HCT116 (cell line): Measurements from ENCODE around the gene MAPKAP1. TPM values are rescaled to one million over a fixed set of nuclear protein-coding genes. Genes with fewer than 3 reads are reported as not detected.

ENCODE experiments used
- ATAC-seq: fragments of 200-7000 bp; cut with Tn5 transposase; 2 replicates; pipeline ENCODE4 v1.9.1; 2020; ENCODE audit warnings: mild to moderate bottlenecking, moderate library complexity
- BruUV-seq: library from RNA; stranded (reverse); fragments of 400-500 nt; replicated peaks from 2 replicates; lab custom pipeline; 2021; lab: Mats Ljungman, UMichigan
- CTCF ChIA-PET: fragments of 300-600 bp; sonication (Branson Sonifier 250); formaldehyde crosslinking; loops from one replicate; lab custom pipeline; 2021; ENCODE audit warnings: antibody characterized with exemption; lab: Charles Lee
- POLR2A ChIA-PET: fragments of 300-600, 350-600 bp; sonication (Branson Sonifier 250); formaldehyde crosslinking; loops from one replicate; lab custom pipeline; 2021; ENCODE audit warnings: antibody characterized with exemption; lab: Charles Lee
- RAD21 ChIA-PET, 2 experiments: fragments of 300-600 bp; sonication (Branson Sonifier 250); formaldehyde crosslinking; loops; one replicate each; lab custom pipeline; 2023; ENCODE audit warnings: low total read pairs in 2 of 2; ENCODE audit not compliant: uncharacterized antibody in 2 of 2, unreplicated experiment in 2 of 2, low non-redundant PET in 1 of 2; lab: Charles Lee
- DNase-seq: peaks from one replicate; pipeline ENCODE4 v3.0.0-alpha.2; 2010; ENCODE audit warnings: low read depth, low spot score
- H2AFZ ChIP-seq: fragments of 200-600 bp; shearing (Covaris generic), sonication (generic); 2 replicates; pipeline ENCODE4 v1.6.1; 2017; ENCODE audit warnings: low read depth, mixed run types, mixed read lengths, antibody characterized with exemption, low read length; ENCODE audit not compliant: poor library complexity, severe bottlenecking
- H3K27ac ChIP-seq: 2 replicates; pipeline ENCODE4 v1.5.1; 2012; ENCODE audit warnings: low read depth, low read length
- H3K27me3 ChIP-seq: fragments of 200-600 bp; sonication (generic); 2 replicates; pipeline ENCODE4 v1.6.1; 2016; ENCODE audit warnings: mixed run types, low read length, mixed read lengths; ENCODE audit not compliant: insufficient read depth
- H3K36me3 ChIP-seq, 2 experiments: fragments of 200-500 bp in 1 of 2; fragments of 200-600 bp in 1 of 2; sonication (Bioruptor generic) in 1 of 2; sonication (generic) in 1 of 2; 2 replicates each; pipeline versions ENCODE4 v1.5.1 to v1.6.1; 2014 to 2016; ENCODE audit warnings: low read length in 2 of 2, inconsistent platforms in 1 of 2, mixed read lengths in 1 of 2, mixed run types in 1 of 2; ENCODE audit not compliant: insufficient read depth in 2 of 2, control insufficient read depth in 1 of 2
- H3K4me1 ChIP-seq, 2 experiments: fragments of 200-600 bp in 1 of 2; sonication (generic) in 1 of 2; 2 replicates each; pipeline versions ENCODE4 v1.5.1 to v1.6.1; 2012 to 2017; ENCODE audit warnings: low read length in 2 of 2, inconsistent platforms in 1 of 2, mild to moderate bottlenecking in 1 of 2, mixed read lengths in 1 of 2, mixed run types in 1 of 2, moderate library complexity in 1 of 2; ENCODE audit not compliant: insufficient read depth in 2 of 2, control insufficient read depth in 1 of 2
- H3K4me2 ChIP-seq: fragments of 200-600 bp; sonication (generic); 2 replicates; pipeline ENCODE4 v1.6.1; 2017; ENCODE audit warnings: mixed run types, low read length, mixed read lengths
- H3K4me3 ChIP-seq, 2 experiments: fragments of 200-600 bp in 1 of 2; sonication (generic) in 1 of 2; replicated peaks in 1 of 2; 2 replicates each; pipeline ENCODE4 v1.5.1; 2011 to 2016; ENCODE audit warnings: low read length in 2 of 2, control low read depth in 1 of 2, low read depth in 1 of 2, mild to moderate bottlenecking in 1 of 2, mixed read lengths in 1 of 2, mixed run types in 1 of 2
- H3K79me2 ChIP-seq: fragments of 200-600 bp; sonication (generic); 2 replicates; pipeline ENCODE4 v1.6.1; 2017; ENCODE audit warnings: mild to moderate bottlenecking, mixed run types, low read length, moderate library complexity, mixed read lengths; ENCODE audit not compliant: insufficient read depth
- H3K9ac ChIP-seq: fragments of 200-600 bp; sonication (generic); 2 replicates; pipeline ENCODE4 v1.6.1; 2016; ENCODE audit warnings: low read length, mixed read lengths
- H3K9me2 ChIP-seq: fragments of 200-600 bp; sonication (generic), shearing (Covaris generic); 2 replicates; pipeline ENCODE4 v1.6.1; 2017; ENCODE audit warnings: mixed run types, mild to moderate bottlenecking, moderate library complexity; ENCODE audit not compliant: insufficient read depth
- H3K9me3 ChIP-seq, 2 experiments: fragments of 200-500 bp in 1 of 2; fragments of 200-600 bp in 1 of 2; sonication (Bioruptor generic) in 1 of 2; sonication (generic) in 1 of 2; 2 replicates each; pipeline ENCODE4 v1.6.1; 2014 to 2017; ENCODE audit warnings: low read length in 2 of 2, mixed read lengths in 2 of 2, inconsistent platforms in 1 of 2, low read depth in 1 of 2, mild to moderate bottlenecking in 1 of 2, mixed run types in 1 of 2, moderate library complexity in 1 of 2; ENCODE audit not compliant: control insufficient read depth in 1 of 2, insufficient read depth in 1 of 2
- H4K20me1 ChIP-seq: fragments of 200-600 bp; sonication (generic), shearing (Covaris generic); 2 replicates; pipeline ENCODE4 v1.6.1; 2017; ENCODE audit warnings: mixed run types, mild to moderate bottlenecking, moderate library complexity; ENCODE audit not compliant: insufficient read depth
- EGR1 ChIP-seq: IDR thresholded peaks from 2 replicates; pipeline ENCODE4 v1.6.1; 2012; ENCODE audit warnings: low read depth
- EZH2 ChIP-seq: fragments of 200-600 bp; sonication (generic); IDR thresholded peaks from 2 replicates; pipeline ENCODE4 v1.6.1; 2017; ENCODE audit warnings: antibody characterized with exemption, mixed run types
- EZH2phosphoT487 ChIP-seq: fragments of 200-600 bp; IDR thresholded peaks from 2 replicates; pipeline ENCODE4 v1.6.1; 2018; ENCODE audit warnings: antibody characterized with exemption, borderline replicate concordance
- JUND ChIP-seq: IDR thresholded peaks from 2 replicates; pipeline ENCODE4 v1.6.1; 2012
- MAX ChIP-seq: IDR thresholded peaks from 2 replicates; pipeline ENCODE4 v1.6.1; 2012
- POLR2A ChIP-seq: IDR thresholded peaks from 2 replicates; pipeline ENCODE4 v1.7.0; 2011; ENCODE audit warnings: borderline replicate concordance; ENCODE audit not compliant: insufficient read depth, insufficient read length; ENCODE audit errors: extremely low read depth
- POLR2AphosphoS5 ChIP-seq: IDR thresholded peaks from 2 replicates; pipeline ENCODE4 v1.6.1; 2011; ENCODE audit warnings: mild to moderate bottlenecking, low read depth, low read length, moderate library complexity
- REST ChIP-seq: IDR thresholded peaks from 2 replicates; pipeline ENCODE4 v1.6.1; 2012; ENCODE audit warnings: low read depth
- ZNF274 ChIP-seq: fragments of 200-500 bp; sonication (Bioruptor generic); IDR thresholded peaks from 2 replicates; pipeline ENCODE4 v1.6.1; 2014; ENCODE audit warnings: mild to moderate bottlenecking, low read depth, low read length, inconsistent platforms
- intact Hi-C: fragments of 100-400 bp; cut with micrococcal nuclease; formaldehyde crosslinking; loops from 2 replicates; pipeline ENCODE4 v1.10.0; 2022
- total RNA-seq: library from RNA; stranded (reverse); gene quantifications from one replicate; pipeline ENCODE4 v1.2.1, GENCODE V29; 2021; ENCODE audit not compliant: unreplicated experiment

Gene MAPKAP1
- total RNA-seq, 1 experiment from 2014 or later, result 72.5 TPM

GRCh38 chr9:125594223-125594610, 112.8 kb downstream of the MAPKAP1 start:
- no peak overlapping the region for H3K9ac ChIP-seq
- H3K27me3 ChIP-seq, result no peaks in the 10 kb centered on the region
- RAD21 ChIA-PET, result no interaction called here
- no peak overlapping the region for H3K4me2 ChIP-seq
- no peaks in the 10 kb centered on the region for H4K20me1 ChIP-seq
- no peak overlapping the region for H3K27ac ChIP-seq
- no peak for DNase-seq
- TF ChIP-seq EZH2 (no peak), MAX (no peak), POLR2A (no peak), REST (no peak), JUND (no peak), POLR2AphosphoS5 (no peak), EGR1 (no peak), EZH2phosphoT487 (no peak), ZNF274 (no peak)
- TF ChIP-seq, all 23 proteins: peak for 0
- Histone ChIP-seq H3K9me3 (no peaks in the 10 kb centered on the region), H3K79me2 (peaks cover 34% of the 10 kb centered on the region), H2AFZ (no peak overlapping the region), H3K4me3 (no peak overlapping the region), H3K9me2 (no peaks in the 10 kb centered on the region), H3K36me3 (no peaks in the 10 kb centered on the region), H3K4me1 (0 out of 4 replicates have a peak, but pooled peaks cover 0 to 3% of the 10 kb centered on the region in 2 experiments)
- intact Hi-C loops, result no loop called here
- ChIA-PET POLR2A (no interaction called here), CTCF (no interaction called here)
- ATAC-seq, result no peak
- BruUV-seq, result no TSS peak
